HG03432 (cell line): ENCODE measurements around the gene LRPPRC.

Experiments
- ATAC-seq: cut with Tn5 transposase; IDR thresholded peaks from one replicate; pipeline ENCODE4 v1.9.1; 2021; ENCODE audit warnings: mild to moderate bottlenecking, moderate library complexity; ENCODE audit not compliant: unreplicated experiment

LRPPRC gene

GRCh38 chr2:43874776-43875451 lies 120.9 kb downstream of the LRPPRC start:
- no peak for ATAC-seq

GRCh38 chr2:43872151-43872550 lies 123.6 kb downstream of the LRPPRC start:
- ATAC-seq, result no peak

GRCh38 chr2:43855292-43855691 lies 140.5 kb downstream of the LRPPRC start:
- ATAC-seq, result no peak

- no peak for ATAC-seq
Observed at GRCh38 chr2:43854671-43855070, 141.1 kb downstream of the LRPPRC start.

- no peak for ATAC-seq
Observed at GRCh38 chr2:43853141-43854081, 142.4 kb downstream of the LRPPRC start.

GRCh38 chr2:43852196-43852730 lies 143.5 kb downstream of the LRPPRC start:
- ATAC-seq, result no peak

- ATAC-seq, result no peak
Observed at GRCh38 chr2:43851011-43851980, 144.5 kb downstream of the LRPPRC start.

GRCh38 chr2:43848214-43848613 lies 147.6 kb downstream of the LRPPRC start:
- no peak for ATAC-seq

GRCh38 chr2:43846140-43846793 lies 149.5 kb downstream of the LRPPRC start:
- ATAC-seq, result no peak

- ATAC-seq, result no peak
Observed at GRCh38 chr2:43845181-43845580, 150.6 kb downstream of the LRPPRC start.

GRCh38 chr2:43842866-43843226 lies 152.9 kb downstream of the LRPPRC start:
- no peak for ATAC-seq

GRCh38 chr2:43841949-43842865 lies 153.6 kb downstream of the LRPPRC start:
- ATAC-seq, result no peak

GRCh38 chr2:43840965-43841364 lies 154.8 kb downstream of the LRPPRC start:
- no peak for ATAC-seq

- ATAC-seq, result no peak
Observed at GRCh38 chr2:43839776-43840564, 155.8 kb downstream of the LRPPRC start.

GRCh38 chr2:43838560-43839267 lies 157.1 kb downstream of the LRPPRC start, which contains the start of the genes ABCG5 and ABCG8:
ABCG5 (minus strand) TSS chr2:43838839; CDS start chr2:43838679, 160 bp downstream.
ABCG8 (plus strand) TSS chr2:43838971; CDS start chr2:43839054, 83 bp downstream.
- no peak for ATAC-seq

- ATAC-seq, result no peak
Observed at GRCh38 chr2:43837831-43838559, 157.8 kb downstream of the LRPPRC start.

GRCh38 chr2:43837033-43837432 lies 158.8 kb downstream of the LRPPRC start:
- no peak for ATAC-seq
